ENCODE results near the gene TMEM135.
"Not testable (repeated sequence)": the region's sequence is repeated elsewhere in the genome, so short reads cannot be mapped to it uniquely, and the experiment has no call there.

TMEM135 gene

DNA sequence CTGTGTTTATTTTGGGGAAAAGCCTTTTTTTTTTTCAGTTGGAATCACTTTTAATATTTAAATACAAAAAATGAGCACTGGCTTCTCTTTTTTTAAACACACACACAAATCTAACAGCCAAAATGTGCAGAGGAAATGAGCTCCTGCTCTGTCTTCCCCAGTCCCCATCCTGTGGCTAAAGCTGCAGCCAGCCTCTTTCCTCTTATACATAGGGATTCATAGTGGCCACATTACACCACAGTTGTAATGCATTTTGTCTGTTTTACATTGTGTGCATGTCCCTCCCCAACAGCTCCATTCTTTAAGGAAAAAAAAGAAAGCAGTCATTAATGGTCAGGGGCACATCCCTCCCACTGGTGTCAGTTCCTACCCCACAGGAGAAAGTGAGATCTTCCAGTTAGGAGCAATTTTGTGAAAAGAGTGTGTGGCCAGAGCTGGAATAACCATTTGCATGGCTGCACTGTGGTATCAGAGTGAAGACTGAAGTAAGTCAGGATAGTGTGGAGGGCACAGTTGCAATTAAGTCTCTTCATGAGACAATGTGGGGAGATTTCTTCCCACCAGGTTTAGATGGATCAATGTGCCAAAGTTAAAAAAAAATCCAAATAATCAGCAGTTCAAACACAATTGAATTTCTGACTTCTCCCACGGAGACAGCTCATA is 220.6 kb downstream of the TMEM135 start:
- DNase-seq (ENCODE audit: low read depth in 3 of 3), result no peak

DNA sequence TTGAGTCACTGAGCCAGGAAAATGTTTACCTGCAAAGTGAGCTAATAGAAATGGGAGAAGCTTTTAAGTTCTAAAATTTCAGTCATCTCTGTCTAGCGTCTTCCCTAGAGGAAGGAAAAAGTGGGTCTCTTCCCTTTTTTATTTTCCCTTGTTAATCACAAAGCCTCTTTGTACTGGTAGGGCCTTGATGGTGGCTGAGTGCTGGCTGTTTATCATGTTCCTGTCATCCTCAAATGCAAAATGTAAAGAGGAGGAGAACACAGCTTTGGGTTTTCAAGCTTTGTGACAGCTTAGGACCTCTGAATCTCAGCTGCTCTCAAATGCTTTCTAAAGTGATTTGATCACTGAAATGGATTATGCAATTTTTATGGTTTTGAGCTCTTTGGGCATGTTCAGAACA is 222.0 kb downstream of the TMEM135 start:
- no peak for DNase-seq (ENCODE audit: low read depth in 3 of 3)

DNA sequence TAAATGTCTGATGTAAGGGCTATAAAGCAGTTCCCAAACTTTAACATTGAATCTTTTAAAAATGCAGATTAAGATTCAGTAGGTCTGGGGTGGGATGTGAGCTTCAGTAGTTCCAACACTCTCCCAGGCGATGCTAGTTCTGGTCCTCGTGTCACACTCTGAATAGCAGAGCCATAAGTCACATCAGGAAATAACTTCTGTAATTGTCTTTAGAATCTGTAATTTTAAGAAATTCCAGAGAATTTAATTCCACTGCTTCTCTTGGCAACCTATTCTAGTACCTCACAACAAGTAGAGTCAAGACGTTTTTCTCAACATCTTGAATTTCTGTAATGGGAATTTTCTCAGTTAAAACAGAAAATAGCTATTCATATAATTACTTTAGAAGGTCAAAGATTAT is 223.1 kb downstream of the TMEM135 start:
- DNase-seq (ENCODE audit: low read depth in 3 of 3), result no peak

DNA sequence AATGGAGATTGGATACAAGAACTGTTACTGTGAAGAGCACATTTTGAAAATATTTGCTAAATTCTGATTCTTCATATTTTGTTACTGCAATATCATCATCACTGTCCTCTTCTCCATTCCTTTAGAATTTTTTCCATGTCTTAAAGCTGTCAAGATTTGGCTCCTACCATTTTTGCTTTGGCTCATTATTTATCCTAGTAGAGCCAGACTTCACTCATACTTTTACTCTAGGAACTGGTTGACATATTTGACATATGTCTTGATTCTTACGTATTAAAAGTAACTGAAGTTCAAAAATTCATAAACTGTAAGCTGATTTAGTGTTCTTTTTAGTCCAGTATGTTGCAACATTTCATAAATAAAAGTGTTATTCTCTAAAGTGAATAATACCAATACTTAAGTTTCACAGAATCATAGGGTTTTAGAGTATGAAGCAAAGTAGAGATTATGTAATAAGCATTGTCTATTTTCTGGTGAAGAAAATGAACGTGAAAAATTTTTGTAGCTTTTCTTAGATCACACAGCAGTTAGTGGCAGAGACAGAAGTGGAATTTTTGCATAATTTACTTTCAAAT is 225.6 kb downstream of the TMEM135 start:
- DNase-seq (ENCODE audit: low read depth in 3 of 3), result no peak

DNA sequence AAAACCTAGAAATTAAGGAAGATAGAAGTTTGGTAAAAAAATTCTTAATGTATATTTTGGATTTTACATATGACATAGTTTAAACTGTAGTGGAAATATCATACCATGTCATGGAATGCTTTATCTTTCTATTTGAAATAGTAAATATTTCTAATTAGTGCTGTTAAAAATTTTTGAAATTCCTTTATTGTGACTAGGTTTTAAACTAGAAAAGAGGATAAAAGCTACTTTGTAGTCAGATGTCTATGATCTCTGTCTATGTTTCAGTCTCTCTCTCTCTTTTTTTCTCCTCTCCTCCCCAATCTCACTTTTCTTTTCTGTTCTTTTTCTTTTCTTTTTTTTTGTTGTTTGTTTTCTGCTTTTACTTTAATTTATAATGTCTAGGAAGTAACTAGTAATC is 226.2 kb downstream of the TMEM135 start:
- no peak for DNase-seq (ENCODE audit: low read depth in 3 of 3)

DNA sequence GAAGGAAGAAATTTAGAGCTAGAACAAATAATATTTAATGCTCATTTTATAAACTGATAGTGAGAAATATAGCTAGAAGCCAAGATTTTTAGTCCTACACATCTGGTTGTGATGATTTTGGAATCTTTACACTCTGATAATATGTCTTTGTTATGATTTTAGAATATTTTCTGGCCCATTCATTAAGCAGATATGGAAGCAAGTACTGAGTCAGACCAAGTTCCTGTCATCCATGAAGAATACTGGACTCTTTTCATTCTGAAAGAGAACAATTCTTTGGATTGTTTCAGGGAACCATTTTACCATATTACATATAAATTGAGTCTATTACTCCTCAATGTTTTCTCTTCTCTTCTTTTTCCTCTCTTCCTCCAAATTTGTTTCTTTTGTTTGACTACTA is 227.4 kb downstream of the TMEM135 start:
- no peak for DNase-seq (ENCODE audit: low read depth in 3 of 3)

DNA sequence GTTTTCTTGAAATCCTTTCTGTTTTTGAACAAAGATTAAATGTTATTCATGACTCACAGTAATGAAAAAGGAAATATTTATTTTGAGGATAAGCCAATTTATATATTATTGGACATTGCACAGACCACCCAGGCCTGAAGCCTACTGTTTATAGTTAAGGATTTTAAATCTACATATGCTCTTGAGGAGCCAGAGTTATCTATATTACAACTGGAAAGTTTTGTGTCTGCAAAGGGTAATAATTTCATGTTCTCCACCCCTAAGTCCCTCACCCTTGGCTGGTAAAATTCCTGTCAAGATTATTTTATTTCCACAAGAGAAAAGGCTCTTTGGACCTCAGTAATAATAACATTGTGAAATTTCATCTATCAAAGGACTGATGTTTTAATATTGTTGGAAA is 228.2 kb downstream of the TMEM135 start:
- no peak for DNase-seq (ENCODE audit: low read depth in 3 of 3)

DNA sequence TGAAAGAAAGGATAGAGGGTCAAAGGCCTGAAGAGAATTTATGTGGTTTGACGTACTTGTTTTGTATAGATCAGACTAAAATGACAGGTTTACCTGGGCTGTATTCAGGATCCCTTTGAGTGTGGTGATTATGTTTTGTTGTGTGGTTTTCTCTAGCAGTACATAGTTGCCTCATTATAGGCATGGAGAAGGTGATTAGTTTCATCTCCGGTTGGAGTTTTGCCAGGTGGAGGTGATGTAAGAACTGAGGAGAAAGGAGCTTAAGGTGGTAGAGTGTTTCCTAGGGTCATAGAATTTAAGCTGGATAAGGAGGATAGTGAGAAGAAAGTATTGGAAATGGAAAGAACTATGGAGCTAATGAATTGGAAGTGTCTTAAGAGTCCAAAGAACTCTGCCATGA is 229.0 kb downstream of the TMEM135 start:
- no peak for DNase-seq (ENCODE audit: low read depth in 3 of 3)

DNA sequence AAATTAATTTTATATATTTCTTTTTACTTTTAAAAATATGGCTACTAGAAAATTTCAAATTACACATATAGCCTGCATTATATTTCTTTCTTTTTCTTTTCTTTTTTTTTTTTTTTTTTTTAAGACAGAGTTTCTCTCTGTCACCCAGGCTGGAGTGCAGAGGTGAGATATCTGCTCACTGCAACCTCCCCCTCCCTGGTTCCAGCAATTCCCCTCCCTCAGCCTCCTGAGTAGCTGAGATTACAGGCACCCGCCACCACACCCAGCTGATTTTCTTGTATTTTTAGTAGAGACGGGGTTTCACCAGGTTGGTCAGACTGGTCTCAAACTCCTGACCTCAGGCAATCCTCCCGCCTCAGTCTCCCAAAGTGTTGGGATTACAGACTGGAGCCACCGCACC is 234.2 kb downstream of the TMEM135 start:
- not testable (repeated sequence) for DNase-seq (ENCODE audit: low read depth in 3 of 3)

DNA sequence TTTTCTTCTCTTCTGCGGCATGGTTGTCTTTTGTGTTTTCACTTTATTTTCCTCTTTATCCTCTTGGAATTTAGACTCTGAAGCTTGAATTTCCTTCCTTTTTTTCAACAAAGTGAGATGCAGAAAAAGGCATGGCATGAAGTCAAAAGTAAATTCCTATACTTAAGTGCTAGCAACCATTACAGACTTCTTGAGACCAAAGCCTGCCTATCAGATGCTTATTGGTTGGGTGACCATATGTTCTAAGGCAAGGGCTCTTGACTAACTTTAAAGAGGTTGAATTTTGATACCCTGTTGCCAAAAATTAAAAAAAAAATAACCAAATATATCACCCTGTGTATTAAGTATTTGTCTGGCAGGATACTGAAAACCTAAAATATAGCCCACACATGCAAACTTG is 237.4 kb downstream of the TMEM135 start:
- no peak for DNase-seq (ENCODE audit: low read depth in 3 of 3)

DNA sequence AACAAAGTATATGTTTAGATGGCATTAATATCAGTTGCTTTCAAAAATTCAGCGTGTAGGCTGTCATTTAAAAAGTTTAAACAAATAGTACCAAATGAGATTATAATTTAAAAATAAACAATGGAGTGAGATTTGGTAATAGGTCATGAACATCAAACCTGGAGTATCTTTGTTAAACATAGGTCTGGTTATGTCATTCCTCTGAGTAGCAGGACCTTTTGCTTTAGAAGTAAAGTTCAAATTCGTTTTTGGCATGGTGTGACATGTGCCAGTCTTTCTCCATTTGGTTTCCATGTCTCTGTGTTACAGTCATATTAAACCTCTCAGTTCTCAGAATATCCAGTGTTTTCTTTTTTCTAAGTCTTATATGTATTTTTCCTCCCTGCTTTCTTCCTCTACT is 242.4 kb downstream of the TMEM135 start:
- no peak for DNase-seq (ENCODE audit: low read depth in 3 of 3)

DNA sequence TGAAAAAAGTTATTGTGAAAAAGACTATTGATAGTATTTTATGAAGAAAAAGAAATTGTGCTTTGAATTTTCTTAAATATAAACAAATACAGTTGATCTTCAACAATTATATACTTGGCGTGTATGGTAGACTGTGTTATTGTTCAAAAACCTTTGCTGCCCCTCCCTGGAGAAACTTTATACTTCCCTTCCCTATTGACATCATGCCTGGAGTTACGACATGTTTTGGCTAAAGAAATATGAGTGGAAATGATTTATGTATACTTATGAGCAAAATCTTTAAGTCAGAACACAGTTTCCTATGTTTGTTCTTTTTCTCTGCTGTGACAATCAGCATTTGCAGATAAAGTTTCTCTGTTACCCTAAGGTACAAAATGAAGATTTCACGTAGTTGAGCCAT is 243.8 kb downstream of the TMEM135 start:
- DNase-seq (ENCODE audit: low read depth in 3 of 3), result no peak

DNA sequence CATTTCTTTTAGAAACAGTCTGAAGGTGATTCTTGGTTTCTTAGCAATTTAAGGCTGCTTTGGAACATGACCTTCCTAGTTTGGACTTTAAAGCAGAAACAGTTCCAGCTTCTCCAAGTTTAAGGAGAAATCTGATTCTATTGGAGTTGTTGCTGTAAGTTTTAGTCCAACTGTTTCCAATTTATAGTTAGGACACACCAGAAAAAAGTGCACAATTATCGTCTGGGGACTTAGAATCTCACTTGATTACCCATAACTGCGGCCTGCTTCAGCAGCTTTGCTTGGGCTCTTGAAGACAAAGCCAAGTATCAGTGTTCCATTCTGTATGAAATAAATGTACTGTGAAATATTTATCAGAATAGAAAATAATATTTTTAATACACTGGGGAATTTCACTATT is 246.6 kb downstream of the TMEM135 start:
- no peak for DNase-seq (ENCODE audit: low read depth in 3 of 3)

DNA sequence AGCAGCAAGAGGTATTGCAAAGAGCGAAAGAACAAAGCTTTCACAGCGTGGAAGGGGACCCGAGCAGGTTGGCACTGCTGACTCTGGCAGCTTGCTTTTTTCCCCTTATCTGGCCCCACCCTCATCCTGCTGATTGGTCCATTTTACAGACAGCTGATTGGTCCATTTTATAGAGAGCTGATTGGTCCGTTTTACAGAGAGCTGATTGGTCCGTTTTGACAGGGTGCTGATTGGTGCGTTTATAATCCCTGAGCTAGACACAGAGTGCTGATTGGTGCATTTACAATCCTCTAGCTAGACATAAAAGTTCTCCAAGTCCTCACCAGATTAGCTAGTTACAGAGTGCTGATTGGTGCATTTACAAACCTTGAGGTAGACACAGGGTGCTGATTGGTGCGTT is 247.9 kb downstream of the TMEM135 start:
- DNase-seq (ENCODE audit: low read depth in 3 of 3), result not testable (repeated sequence)

DNA sequence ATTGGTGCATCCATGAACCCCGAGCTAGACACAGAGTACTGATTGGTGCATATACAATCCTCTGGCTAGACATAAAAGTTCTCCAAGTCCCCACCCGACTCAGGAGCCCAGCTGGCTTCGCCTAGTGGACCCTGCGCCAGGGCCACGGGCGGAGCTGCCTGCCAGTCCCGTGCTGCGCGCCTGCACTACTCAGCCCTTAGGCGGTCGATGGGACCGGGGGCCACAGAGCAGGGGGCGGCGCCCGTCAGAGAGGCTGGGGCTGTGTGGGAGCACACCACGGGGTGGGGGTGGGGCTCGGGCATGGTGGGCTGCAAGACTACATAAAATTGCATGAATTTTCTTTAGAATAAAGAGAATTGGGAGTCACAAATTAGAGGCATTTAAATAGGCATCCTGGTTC is 248.6 kb downstream of the TMEM135 start:
- no peak for DNase-seq (ENCODE audit: low read depth in 3 of 3)

DNA sequence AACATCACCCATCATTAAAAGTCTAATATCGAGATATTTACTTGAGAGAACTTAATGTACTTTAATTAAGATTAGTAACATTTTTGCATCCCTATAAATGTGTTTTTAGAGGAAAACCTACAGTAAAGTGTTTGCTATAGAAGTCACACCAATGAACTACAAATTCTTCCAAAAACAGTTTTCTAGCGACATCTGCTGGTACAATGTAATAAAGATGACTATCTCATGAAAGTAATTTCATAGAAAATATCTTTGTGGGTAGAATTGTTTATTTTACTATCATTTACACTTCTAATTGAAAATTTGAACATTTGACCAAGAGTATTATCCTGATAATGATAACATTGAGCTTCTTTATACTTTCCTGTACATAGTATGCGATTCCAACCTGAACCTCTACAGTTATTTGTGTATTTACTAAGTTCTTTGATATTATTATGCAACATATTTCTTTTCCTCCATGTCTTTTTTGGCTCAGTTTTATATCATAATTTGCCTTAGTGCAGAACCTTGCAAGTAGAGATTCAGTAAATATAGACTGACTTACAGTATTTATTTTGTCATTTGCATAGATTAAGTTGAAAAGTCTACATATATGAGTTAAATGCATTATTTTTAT is 252.7 kb downstream of the TMEM135 start:
- DNase-seq (ENCODE audit: low read depth in 3 of 3), result no peak

DNA sequence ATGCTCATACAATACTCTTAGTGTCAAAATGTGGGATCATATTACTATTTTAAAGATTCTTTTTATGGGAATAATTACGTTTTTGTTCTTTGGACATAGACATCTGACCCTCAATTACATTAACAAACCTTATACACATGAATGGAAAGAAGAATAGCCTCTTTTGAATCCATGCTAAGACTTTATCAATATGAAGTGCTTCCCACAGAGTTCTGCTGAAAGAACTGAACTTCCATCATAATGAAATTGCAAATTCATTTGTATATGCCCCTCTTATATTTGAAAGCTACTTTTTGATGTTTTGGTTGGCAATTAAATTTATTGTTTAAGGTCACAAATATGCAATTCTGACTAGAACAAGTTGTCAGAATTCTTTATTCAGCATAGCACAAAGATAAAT is 254.9 kb downstream of the TMEM135 start:
- DNase-seq (ENCODE audit: low read depth in 3 of 3), result no peak

DNA sequence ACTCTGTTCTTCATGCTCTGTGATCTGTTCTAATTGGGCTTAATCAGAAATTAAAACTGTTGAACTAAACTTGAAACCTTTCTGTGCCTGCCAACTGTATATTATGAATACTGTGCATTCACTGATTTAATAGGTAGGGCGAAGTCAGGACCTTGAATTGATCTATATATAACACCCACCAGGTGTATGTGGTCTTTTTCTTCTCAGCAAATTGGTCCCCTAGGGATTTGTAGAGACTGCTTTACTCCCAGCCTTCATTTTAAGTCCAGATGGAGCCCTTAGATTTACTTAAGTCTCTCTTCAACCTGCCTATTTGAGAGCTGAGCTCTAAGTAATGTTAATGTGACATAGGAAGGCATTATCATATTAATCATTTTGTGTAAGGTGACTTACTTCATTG is 257.5 kb downstream of the TMEM135 start:
- DNase-seq (ENCODE audit: low read depth in 3 of 3), result no peak

DNA sequence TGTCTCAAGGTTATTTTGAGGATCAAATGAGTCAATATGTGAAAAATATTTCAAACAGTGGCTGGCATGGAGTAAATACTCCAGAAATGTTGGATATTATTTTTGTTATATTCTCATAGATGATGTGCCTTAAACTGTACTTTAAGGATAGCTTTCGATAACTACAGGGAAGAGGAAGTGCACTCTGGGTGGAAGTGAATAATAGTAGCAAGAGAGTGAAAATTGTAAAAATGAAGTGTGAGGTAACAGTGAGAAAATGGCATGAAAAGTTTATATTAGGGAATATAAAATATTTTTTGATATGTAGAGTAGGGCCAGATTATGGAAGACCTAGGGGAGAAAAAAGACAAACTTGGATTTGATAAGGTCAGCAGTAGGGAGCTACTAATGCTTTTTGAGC is 258.9 kb downstream of the TMEM135 start:
- DNase-seq (ENCODE audit: low read depth in 3 of 3), result no peak

DNA sequence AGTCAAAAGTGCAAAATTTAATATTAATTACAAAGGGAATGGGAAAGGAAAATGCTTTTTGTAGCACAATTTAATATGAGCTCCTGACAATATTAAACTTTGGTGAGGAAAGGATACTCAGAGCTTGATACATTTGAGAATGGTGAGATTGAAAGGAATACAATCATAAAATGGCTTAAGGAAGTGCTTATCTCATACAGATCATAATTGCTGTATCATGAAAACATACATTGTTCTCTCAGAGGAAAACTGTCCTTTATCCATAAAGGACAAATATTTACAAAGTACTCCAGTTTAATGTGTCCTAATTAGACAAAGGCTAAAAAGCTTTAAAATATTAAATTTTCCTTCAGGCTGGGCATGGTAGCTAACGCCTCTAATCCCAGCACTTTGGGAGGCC is 260.4 kb downstream of the TMEM135 start:
- DNase-seq (ENCODE audit: low read depth in 3 of 3), result no peak

DNA sequence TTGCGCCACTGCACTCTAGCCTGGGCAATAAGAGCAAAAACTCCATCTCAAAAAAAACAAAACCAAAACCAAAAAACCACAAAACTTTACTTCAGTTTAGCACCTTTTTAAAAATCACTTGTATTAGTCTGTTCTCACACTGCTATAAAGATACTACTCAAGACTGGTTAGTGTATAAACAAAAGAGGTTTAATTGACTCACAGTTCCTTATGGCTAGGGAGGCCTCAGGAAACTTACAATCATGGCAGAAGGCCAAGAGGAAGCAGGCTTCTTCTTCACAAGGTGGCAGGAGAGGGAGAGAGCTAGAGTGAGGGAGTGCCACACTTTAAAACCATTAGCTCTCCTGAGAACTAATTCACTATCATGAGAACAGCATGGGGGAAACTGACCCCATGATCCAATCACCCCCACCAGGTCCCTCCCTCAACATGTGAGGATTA is 261.3 kb downstream of the TMEM135 start:
- DNase-seq (ENCODE audit: low read depth in 3 of 3), result no peak

DNA sequence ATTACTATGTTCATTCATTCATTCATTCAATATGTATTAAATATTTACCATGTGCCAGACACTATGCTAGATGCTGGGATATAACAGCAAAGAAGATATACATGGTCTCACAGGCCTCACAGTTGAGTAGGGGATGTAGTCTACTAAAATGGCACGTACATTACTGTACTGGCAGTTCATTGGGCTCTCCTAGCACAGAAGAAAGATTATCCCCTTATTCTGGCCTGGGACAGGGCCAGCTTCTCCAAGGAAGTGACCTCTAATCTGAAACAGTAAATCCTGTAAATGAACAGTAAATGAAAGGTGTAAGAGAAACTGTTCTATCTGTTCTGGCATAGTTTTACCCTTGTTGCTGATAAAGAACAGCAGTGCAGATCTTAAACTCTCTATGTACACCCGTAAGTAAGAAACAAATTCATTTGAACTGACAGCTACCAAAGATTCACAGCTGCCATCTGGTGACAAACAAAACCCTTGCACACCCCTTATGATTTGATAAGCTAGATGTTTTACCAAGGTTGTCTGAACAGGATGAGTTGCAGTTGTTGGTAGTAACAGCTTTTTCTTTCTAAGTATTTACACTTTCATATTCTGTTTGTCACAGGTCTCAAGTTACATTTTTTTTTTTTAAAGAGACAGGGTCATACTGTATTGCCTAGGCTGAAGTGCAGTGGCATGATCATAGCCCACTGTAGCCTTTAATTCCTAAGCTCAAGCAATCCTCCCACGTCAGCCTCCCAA is 263.1 kb downstream of the TMEM135 start:
- no peak for DNase-seq (ENCODE audit: low read depth in 3 of 3)

All from stimulated activated CD4-positive, alpha-beta T cell treated with anti-CD3 and anti-CD28 coated beads, TNF-alpha, amount 100 ng/mL, for 24 hours (primary cell).